HFF-Myc (cell line): ENCODE results near the gene BORCS6.
"Not testable (repeated sequence)": the region's sequence is repeated elsewhere in the genome, so short reads cannot be mapped to it uniquely, and the experiment has no call there.

ENCODE experiments used
- DNase-seq: peaks from one replicate; pipeline ENCODE4 v3.0.0-alpha.2; 2011; ENCODE audit warnings: low read depth; ENCODE audit errors: extremely low read depth
- H3K4me3 ChIP-seq: replicated peaks from 2 replicates; pipeline ENCODE4 v1.5.1; 2011; ENCODE audit warnings: low read depth, mild to moderate bottlenecking, control low read depth, low read length
- TF ChIP-seq, protein P1 (sequence below): IDR thresholded peaks from 2 replicates; pipeline ENCODE4 v1.5.1; 2012; ENCODE audit warnings: mild to moderate bottlenecking, low read depth, low read length, control low read depth; ENCODE audit errors: missing control alignments

The BORCS6 gene

DNA sequence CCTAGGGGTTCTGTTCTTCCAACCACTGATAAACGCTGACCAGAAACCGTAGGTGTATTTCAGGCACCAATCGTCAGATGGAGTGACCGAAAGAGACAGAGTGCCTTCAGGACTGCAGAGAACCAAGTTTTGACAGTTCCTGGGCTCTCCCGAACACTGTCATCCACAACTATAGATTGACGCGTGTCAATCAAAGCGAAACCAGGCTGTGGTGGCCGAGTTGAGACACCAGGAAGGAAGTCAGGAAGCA lies 32.3 kb upstream of the BORCS6 start:
- DNase-seq = no peak
- TF ChIP-seq, protein P1, sequence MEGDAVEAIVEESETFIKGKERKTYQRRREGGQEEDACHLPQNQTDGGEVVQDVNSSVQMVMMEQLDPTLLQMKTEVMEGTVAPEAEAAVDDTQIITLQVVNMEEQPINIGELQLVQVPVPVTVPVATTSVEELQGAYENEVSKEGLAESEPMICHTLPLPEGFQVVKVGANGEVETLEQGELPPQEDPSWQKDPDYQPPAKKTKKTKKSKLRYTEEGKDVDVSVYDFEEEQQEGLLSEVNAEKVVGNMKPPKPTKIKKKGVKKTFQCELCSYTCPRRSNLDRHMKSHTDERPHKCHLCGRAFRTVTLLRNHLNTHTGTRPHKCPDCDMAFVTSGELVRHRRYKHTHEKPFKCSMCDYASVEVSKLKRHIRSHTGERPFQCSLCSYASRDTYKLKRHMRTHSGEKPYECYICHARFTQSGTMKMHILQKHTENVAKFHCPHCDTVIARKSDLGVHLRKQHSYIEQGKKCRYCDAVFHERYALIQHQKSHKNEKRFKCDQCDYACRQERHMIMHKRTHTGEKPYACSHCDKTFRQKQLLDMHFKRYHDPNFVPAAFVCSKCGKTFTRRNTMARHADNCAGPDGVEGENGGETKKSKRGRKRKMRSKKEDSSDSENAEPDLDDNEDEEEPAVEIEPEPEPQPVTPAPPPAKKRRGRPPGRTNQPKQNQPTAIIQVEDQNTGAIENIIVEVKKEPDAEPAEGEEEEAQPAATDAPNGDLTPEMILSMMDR = no peak
- H3K4me3 ChIP-seq = peak overlapping the region; percentile 65

DNA sequence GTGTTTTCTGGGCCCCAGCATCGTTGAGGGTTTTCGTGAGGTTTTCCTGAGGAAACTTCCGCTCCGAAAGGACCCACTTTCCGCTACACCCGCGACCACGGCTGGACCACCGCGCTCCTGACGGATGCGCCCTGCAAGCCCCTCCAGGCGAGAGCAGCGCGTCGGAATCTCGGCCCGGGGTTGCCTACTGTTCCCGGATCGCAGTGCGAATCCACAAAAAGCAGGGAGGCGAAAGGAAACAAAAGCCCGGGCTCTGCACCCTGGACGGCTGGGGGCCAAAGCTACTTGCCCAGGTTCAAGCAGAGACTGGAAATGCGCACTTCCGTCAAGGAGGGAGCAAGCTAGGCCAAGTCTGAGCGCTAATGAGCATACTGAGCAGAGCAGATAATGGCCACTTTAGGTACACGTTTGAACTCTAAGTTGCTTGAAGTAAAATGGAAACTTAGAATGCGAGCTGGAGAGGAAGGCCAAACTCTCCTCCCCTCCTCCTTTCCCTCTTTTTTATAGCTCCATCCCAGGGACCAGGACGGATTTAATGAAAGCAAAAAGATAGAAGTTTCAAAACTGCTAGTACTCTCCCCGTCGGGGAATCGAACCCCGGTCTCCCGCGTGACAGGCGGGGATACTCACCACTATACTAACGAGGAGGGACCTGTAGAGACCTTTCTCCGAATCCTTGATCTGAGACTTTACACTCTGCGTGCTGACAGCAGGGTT lies 31.8 kb upstream of the BORCS6 start:
- peak; percentile 87 for DNase-seq
- TF ChIP-seq, protein P1 = no peak
- peak overlapping the region; percentile 65 for H3K4me3 ChIP-seq

DNA sequence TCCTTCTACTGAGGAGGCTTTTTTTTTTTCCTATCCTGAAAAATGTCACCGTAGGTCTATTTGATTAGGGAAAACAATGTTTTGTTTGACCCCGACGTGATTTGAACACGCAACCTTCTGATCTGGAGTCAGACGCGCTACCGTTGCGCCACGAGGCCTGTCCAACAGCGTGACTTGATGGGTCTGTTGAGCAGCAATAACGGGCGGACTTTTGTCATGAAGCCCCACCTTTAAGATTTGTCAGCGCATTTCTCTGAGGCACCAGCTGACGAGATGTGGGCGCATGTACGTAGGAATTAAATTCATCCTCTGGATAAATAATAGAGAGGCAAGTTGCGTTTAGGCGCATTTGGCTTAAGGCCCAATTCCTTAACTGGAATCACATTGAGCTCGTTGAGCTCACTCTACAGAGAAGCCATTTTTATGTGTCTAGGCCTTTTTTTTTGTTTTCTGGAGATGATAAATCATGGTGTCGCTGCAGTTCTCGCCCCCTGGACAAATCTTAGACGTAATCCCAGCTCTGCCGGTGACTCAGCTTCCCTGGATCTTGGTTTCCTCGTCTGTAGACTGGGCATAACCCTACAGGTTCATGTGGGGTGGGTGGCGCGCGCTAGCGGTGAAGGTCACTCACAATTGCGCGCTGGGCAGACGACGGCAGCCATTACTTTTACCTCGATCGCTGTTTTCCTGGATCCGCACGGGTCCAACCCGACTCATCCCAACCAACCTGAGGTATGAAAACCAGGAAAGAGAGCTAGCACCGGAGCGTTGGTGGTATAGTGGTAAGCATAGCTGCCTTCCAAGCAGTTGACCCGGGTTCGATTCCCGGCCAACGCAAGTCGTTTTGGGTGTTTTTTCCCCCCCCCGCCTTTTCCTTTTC lies 31.0 kb upstream of the BORCS6 start:
- peak; percentile 83 for DNase-seq
- TF ChIP-seq, protein P1 = no peak

DNA sequence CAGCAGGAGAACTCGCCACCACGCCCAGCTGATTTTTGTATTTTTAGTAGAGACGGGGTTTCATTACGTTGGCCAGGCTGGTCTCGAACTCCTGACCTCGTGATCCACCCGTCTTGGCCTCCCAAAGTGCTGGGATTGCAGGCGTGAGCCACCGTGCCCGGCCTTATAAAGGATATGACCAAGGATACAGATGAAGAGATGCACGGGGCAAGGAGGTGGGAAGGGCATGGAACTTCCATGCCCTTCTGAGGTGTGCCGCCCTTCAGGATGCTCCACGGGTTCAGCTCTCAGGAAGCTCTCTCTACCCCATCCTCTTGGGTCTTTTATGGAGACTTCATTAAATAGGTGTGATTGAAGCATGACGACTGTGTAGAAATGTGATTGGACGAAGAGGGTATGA lies 24.0 kb upstream of the BORCS6 start:
- not testable (repeated sequence) for DNase-seq, H3K4me3 ChIP-seq

More for the DNA sequence above, 31.0 kb upstream of the BORCS6 start:
- peak overlapping the region; percentile 65 for H3K4me3 ChIP-seq

DNA sequence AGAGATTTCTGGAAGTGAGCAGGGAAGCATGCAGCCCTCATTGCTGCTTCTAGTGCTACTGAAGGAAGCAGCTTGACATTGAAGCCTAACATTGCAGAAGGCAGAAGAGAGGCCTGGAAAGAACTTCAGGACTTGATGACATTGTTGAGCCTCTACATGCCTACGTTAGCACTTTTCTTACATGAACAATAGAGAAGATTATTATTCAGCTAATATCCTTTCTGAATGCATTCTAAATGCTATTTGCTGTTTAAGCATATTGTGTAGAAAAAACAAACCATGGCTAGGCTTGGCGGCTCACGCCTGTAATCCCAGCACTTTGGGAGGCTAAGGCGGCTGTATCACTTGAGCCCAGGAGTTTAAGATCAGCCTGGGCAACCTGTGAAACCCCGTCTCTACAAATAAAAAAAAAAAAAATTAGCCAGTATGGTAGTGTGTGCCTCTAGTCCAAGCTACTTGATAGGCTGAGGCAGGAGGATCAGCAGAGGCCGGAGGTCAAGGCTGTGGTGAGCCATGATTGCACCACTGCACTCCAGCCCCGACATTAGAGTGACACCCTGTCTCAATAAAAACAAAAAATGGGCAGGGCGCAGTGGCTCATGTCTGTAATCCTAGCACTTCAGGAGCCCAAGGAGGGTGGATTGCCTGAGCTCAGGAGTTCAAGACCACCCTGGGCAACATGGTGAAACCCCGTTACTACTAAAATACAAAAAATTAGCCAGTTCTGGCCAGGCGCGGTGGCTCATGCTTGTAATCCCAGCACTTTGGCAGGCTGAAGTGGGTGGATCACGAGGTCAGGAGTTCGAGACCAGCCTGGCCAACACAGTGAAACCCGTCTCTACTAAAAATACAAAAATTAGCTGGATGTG lies 22.6 kb upstream of the BORCS6 start:
- TF ChIP-seq, protein P1 = no peak
- DNase-seq = no peak
- H3K4me3 ChIP-seq = no peak overlapping the region

GRCh38 chr17:8210761-8211458 lies 20.9 kb upstream of the BORCS6 start:
- peak overlapping the region; percentile 90 for H3K4me3 ChIP-seq
- no peak for DNase-seq
- TF ChIP-seq, protein P1 = no peak
